Urinary bladder (tissue), 4 donors: ENCODE results near the gene CEP72. TPM values are rescaled to one million over a fixed set of nuclear protein-coding genes. Genes with fewer than 3 reads are reported as not detected.

Experiments
- DNase-seq: peaks from one replicate; pipeline ENCODE4 v3.0.0-alpha.2; 2015; ENCODE audit errors: extremely low spot score
- H3K27ac ChIP-seq: one replicate; pipeline ENCODE4 v1.5.1; 2013; ENCODE audit warnings: low read depth, mild to moderate bottlenecking, moderate library complexity
- H3K36me3 ChIP-seq: one replicate; pipeline ENCODE4 v1.6.1; 2013; ENCODE audit warnings: mild to moderate bottlenecking, moderate library complexity; ENCODE audit not compliant: insufficient read depth
- H3K4me1 ChIP-seq: one replicate; pipeline ENCODE4 v1.6.1; 2013; ENCODE audit warnings: mild to moderate bottlenecking, moderate library complexity; ENCODE audit not compliant: insufficient read depth
- H3K4me3 ChIP-seq: one replicate; pipeline ENCODE4 v1.5.1; 2013; ENCODE audit warnings: low read depth, low read length
- WGBS: extraction: QIAGEN DNeasy Blood & Tissue Kit; methylation state at CpG from one replicate; pipeline ENCODE4 v1.1.7; 2013; 5-methylcytosine and 5-hydroxymethylcytosine counted together
- polyA plus RNA-seq: library from polyadenylated mRNA; stranded (reverse); fragments of 200-250 nt; gene quantifications from one replicate; pipeline ENCODE4 v1.2.3, GENCODE V29; 2013
- total RNA-seq: library from RNA; depleted of rRNA; stranded (reverse); fragments of >200 nt; gene quantifications from one replicate; pipeline ENCODE4 v1.2.3, GENCODE V29; 2014
- donor health status: healthy with polysubstance abuse.
- donor health status: healthy.

CEP72 gene
- total RNA-seq (5.7 TPM), polyA plus RNA-seq (3.6 TPM)

- H3K36me3 ChIP-seq: no peaks in the 10 kb centered on the region
- H3K27ac ChIP-seq: no peak within 1 kb of the TSS
- peak; percentile 45 for DNase-seq
- under 1% methylated on average over 72 of the region's 72 CpGs for WGBS
- no peaks in the 10 kb centered on the region for H3K4me1 ChIP-seq
- peak within 1 kb of the TSS; percentile 89 for H3K4me3 ChIP-seq
Observed at GRCh38 chr5:611731-612486, at the start of gene CEP72. CEP72 (plus strand) TSS chr5:612340; CDS start chr5:612362, 22 bp downstream.

- H3K27ac ChIP-seq: no peak overlapping the region
- H3K4me3 ChIP-seq: no peak overlapping the region
- H3K36me3 ChIP-seq: no peaks in the 10 kb centered on the region
- no peaks in the 10 kb centered on the region for H3K4me1 ChIP-seq
- DNase-seq: no peak
- 43% methylated on average over 20 of the region's 20 CpGs for WGBS
Observed at GRCh38 chr5:565782-566440, 46.2 kb upstream of the CEP72 start.

- Histone ChIP-seq H3K4me3 (no peak overlapping the region), H3K36me3 (no peaks in the 10 kb centered on the region), H3K27ac (no peak overlapping the region), H3K4me1 (no peaks in the 10 kb centered on the region)
- 89% methylated on average over 16 of the region's 16 CpGs for WGBS
- DNase-seq: no peak
Observed at GRCh38 chr5:566636-567309, 45.4 kb upstream of the CEP72 start.

GRCh38 chr5:567664-568060 is 44.5 kb upstream of the CEP72 start:
- Histone ChIP-seq H3K27ac (no peak overlapping the region), H3K4me1 (no peaks in the 10 kb centered on the region), H3K4me3 (no peak overlapping the region), H3K36me3 (no peaks in the 10 kb centered on the region)
- WGBS: 78% methylated on average over 13 of the region's 13 CpGs
- DNase-seq: no peak

DNA sequence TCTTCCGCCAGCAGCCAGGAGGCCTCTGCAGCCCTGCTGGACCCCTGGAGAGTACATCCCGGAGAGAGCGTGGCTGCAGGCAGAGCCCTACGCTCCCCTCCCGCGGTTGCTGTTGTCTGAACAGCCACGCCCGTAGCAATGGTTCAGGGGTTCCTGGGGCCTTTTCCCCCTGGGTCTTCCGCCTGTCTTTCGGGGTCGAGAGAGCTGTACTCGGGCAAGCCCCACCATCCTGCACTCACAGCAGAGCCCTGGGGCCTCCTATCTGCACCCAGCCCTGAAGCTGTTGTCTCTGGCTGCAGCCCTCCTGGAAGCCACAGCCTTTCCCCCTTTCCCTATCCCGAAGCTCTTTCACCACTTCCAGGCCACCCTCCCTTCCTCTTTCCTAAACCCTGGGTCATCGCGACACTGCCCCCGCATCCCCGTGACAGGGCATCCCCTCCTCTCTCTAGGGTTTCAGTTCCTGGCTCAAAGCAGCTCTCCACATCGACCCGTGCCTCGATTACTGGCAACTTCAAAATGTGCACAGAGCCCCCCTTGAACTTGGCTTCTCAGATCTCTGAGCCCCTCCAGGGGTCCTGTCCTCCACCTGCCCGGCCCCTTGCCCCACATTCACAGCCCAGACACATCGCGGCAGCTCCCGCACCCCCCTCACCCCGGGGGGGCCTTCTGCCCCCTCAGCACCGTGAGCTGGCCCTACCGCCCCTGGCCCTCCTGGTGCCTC is 43.9 kb upstream of the CEP72 start:
- H3K4me3 ChIP-seq: no peak overlapping the region
- H3K27ac ChIP-seq: no peak overlapping the region
- H3K4me1 ChIP-seq: no peaks in the 10 kb centered on the region
- no peaks in the 10 kb centered on the region for H3K36me3 ChIP-seq
- 67% methylated on average over 27 of the region's 27 CpGs for WGBS
- DNase-seq: no peak

- no peak for DNase-seq
- WGBS: 83% methylated on average over 8 of the region's 8 CpGs
- no peak overlapping the region for H3K27ac ChIP-seq
Observed at GRCh38 chr5:568809-569208, 43.3 kb upstream of the CEP72 start.

GRCh38 chr5:569358-569867 is 42.7 kb upstream of the CEP72 start:
- 86% methylated on average over 23 of the region's 23 CpGs for WGBS
- no peak for DNase-seq

More at GRCh38 chr5:568809-569208, 43.3 kb upstream of the CEP72 start:
- H3K4me1 ChIP-seq: no peaks in the 10 kb centered on the region
- H3K36me3 ChIP-seq: no peaks in the 10 kb centered on the region
- no peak overlapping the region for H3K4me3 ChIP-seq

DNA sequence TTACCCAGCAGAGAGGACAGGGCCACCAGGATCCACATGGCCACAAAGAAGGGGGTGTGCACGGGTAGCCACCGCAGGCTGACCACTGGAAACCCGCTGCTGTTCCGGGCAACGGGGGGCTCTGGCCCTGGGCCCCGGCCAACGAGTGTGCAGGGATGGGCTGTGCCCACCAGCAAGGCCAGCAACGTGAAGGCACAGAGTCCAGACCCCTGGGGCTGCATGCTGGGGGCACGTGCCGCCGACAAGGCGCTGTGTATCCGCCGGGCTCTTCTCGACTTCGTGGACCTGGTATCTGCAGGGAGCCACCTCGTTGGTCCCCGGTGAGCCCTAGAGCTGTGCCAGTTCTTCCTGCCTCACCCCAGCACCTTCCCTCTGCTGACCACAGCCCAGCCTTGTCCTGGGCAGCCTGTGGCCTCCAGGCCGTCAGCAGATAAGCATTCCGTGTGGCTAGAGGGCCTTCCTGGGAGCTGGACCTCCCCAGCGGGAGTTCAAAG is 42.2 kb upstream of the CEP72 start:
- DNase-seq: no peak
- 88% methylated on average over 21 of the region's 21 CpGs for WGBS
- H3K27ac ChIP-seq: no peak overlapping the region

More at GRCh38 chr5:569358-569867, 42.7 kb upstream of the CEP72 start:
- no peak overlapping the region for H3K27ac ChIP-seq
- H3K36me3 ChIP-seq: no peaks in the 10 kb centered on the region
- H3K4me1 ChIP-seq: no peaks in the 10 kb centered on the region
- no peak overlapping the region for H3K4me3 ChIP-seq

GRCh38 chr5:570446-570845 is 41.7 kb upstream of the CEP72 start:
- Histone ChIP-seq H3K4me1 (no peaks in the 10 kb centered on the region), H3K27ac (no peak overlapping the region), H3K4me3 (no peak overlapping the region), H3K36me3 (no peaks in the 10 kb centered on the region)
- 90% methylated on average over 17 of the region's 17 CpGs for WGBS
- no peak for DNase-seq

More for the DNA sequence above, 42.2 kb upstream of the CEP72 start:
- Histone ChIP-seq H3K4me3 (no peak overlapping the region), H3K36me3 (no peaks in the 10 kb centered on the region), H3K4me1 (no peaks in the 10 kb centered on the region)

DNA sequence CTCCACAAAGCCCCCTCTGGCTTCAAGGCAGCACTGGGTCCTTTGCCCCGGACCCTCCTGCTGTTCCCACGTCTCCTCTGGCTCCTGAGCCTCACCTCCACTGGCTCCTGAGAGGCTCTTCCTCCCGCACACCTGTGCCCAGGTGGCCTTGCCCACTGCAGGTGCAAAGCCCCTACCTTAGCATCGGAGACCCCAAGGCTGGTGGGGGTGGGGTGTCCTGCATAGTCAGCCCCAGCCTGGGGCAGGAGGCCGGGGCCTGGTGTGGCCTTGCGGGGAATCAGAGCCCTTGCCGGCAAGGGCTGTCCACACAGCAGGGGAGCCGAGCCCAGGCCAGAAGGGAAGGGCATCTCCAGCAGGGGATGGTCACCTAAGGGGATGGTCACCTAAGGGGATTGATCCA is 41.3 kb upstream of the CEP72 start:
- DNase-seq: no peak
- Histone ChIP-seq H3K36me3 (no peaks in the 10 kb centered on the region), H3K4me3 (no peak overlapping the region), H3K4me1 (no peaks in the 10 kb centered on the region), H3K27ac (no peak overlapping the region)
- 85% methylated on average over 8 of the region's 8 CpGs for WGBS

- no peak for DNase-seq
- Histone ChIP-seq H3K36me3 (no peaks in the 10 kb centered on the region), H3K27ac (no peak overlapping the region), H3K4me3 (no peak overlapping the region), H3K4me1 (no peaks in the 10 kb centered on the region)
- WGBS: 93% methylated on average over 13 of the region's 13 CpGs
Observed at GRCh38 chr5:571791-572190, 40.3 kb upstream of the CEP72 start.

- no peaks in the 10 kb centered on the region for H3K4me1 ChIP-seq
- no peak for DNase-seq
- H3K27ac ChIP-seq: no peak overlapping the region
- H3K36me3 ChIP-seq: no peaks in the 10 kb centered on the region
- H3K4me3 ChIP-seq: no peak overlapping the region
- 61% methylated on average over 14 of the region's 14 CpGs for WGBS
Observed at GRCh38 chr5:572398-573019, 39.6 kb upstream of the CEP72 start.

DNA sequence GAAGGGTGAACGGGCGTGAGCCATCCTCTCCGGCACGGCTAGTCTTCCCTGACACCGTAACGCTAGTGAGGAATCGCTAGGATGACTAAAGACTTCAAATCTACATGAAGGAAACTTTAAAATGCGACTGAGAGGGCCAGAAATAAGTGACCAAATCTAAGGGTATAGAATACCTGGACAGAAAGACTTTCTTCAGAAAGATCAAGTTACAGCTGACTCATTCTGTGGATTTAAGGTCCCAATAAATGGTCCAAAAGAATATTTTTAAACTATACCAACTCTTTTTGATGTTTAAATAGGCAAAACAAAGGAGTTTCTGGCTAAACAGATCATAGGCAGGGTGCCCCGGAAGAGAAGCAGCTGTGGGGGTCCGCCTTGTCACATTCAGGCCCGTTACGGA is 38.9 kb upstream of the CEP72 start:
- no peak for DNase-seq
- no peak overlapping the region for H3K27ac ChIP-seq
- no peaks in the 10 kb centered on the region for H3K36me3 ChIP-seq
- H3K4me1 ChIP-seq: no peaks in the 10 kb centered on the region
- 90% methylated on average over 12 of the region's 12 CpGs for WGBS
- no peak overlapping the region for H3K4me3 ChIP-seq
